Tibial artery (tissue), 4 donors: ENCODE measurements around the gene PPP1R16B.

Experiments used
- DNase-seq, 2 donors: peaks; one replicate each; pipeline ENCODE4 v3.0.0-alpha.2; 2019
- H3K27ac ChIP-seq, 2 donors: fragments of 200-600 bp; sonication (generic) in 1 of 2; 1 replicate in 1 of 2; 2 replicates in 1 of 2; pipeline ENCODE4 v1.5.1; 2018 to 2019; ENCODE audit warnings: mild to moderate bottlenecking in 1 of 2
- H3K27me3 ChIP-seq, 2 donors: fragments of 200-600 bp; sonication (generic) in 1 of 2; one replicate each; pipeline versions ENCODE4 v1.5.1 to v1.6.0; 2016 to 2019
- H3K36me3 ChIP-seq, 3 donors: fragments of 200-600 bp; sonication (generic) in 2 of 3; one replicate each; pipeline ENCODE4 v1.5.1; 2016 to 2019; ENCODE audit warnings: mild to moderate bottlenecking in 2 of 3
- H3K4me1 ChIP-seq, 4 donors: fragments of 200-600 bp; sonication (generic) in 2 of 4; 1 replicate in 3 of 4; 2 replicates in 1 of 4; pipeline ENCODE4 v1.5.1; 2016 to 2019
- H3K4me3 ChIP-seq, 2 donors: fragments of 200-600 bp; sonication (generic) in 1 of 2; 1 replicate in 1 of 2; 2 replicates in 1 of 2; pipeline ENCODE4 v1.5.1; 2018 to 2019; ENCODE audit warnings: mild to moderate bottlenecking in 2 of 2
- H3K9me3 ChIP-seq, 3 donors: fragments of 200-600 bp; sonication (generic) in 1 of 3; one replicate each; pipeline ENCODE4 v1.5.1; 2016 to 2019
- CTCF ChIP-seq, 2 experiments: fragments of 200-600 bp in 1 of 2; fragments of 450-650 bp in 1 of 2; IDR thresholded peaks; one replicate each; pipeline ENCODE4 v1.5.1; 2017 to 2019; ENCODE audit warnings: antibody characterized with exemption in 2 of 2, mild to moderate bottlenecking in 1 of 2, moderate library complexity in 1 of 2
- intact Hi-C: fragments of 100-400 bp; cut with DNase I; formaldehyde crosslinking; loops from one replicate; pipeline ENCODE4 v1.15.0; 2023; ENCODE audit warnings: low total_unique reads

The PPP1R16B gene

DNA sequence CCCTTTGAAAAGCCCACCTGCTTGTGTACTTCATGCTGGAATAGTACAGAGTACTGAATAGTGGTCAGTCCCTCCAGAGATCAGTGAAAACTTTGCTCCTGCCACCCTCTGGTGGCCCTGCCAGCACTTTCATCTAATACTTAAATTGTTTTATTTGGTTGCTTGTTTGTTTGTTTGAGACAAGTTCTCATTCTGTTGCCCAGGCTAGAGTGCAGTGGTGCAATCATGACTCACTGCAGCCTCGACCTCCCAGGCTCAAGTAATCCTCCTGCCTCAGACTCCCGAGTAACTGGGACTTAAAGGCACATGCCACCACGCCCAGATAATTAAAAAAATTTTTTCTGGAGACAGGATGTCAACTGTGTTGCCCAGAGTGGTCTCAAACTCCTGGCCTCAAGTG, 129.8 kb downstream of the PPP1R16B start:
- no peak for TF ChIP-seq CTCF (IDR thresholded peaks at IDR 0.05)
- H3K27me3 ChIP-seq, result no peaks in the 10 kb centered on the region
- no peaks in the 10 kb centered on the region for H3K9me3 ChIP-seq
- H3K27ac ChIP-seq, result no peak overlapping the region
- no peak for DNase-seq
- no peak overlapping the region for H3K4me3 ChIP-seq
- no peaks in the 10 kb centered on the region for H3K36me3 ChIP-seq
- H3K4me1 ChIP-seq, result no peaks in the 10 kb centered on the region
- intact Hi-C loops, result no loop called here

- TF ChIP-seq CTCF (IDR thresholded peaks at IDR 0.05), result no peak
- no peak for DNase-seq
- Histone ChIP-seq H3K4me1 (no peaks in the 10 kb centered on the region), H3K27ac (no peak overlapping the region), H3K36me3 (no peaks in the 10 kb centered on the region), H3K9me3 (no peaks in the 10 kb centered on the region), H3K27me3 (no peaks in the 10 kb centered on the region), H3K4me3 (no peak overlapping the region)
- intact Hi-C loops, result no loop called here
Measured at GRCh38 chr20:38935967-38936407, 130.5 kb downstream of the PPP1R16B start.

- no peak overlapping the region for H3K27ac ChIP-seq
- no peak for TF ChIP-seq CTCF (IDR thresholded peaks at IDR 0.05)
- no peaks in the 10 kb centered on the region for H3K27me3 ChIP-seq
- intact Hi-C loops, result no loop called here
- no peaks in the 10 kb centered on the region for H3K9me3 ChIP-seq
- DNase-seq, result no peak
- no peaks in the 10 kb centered on the region for H3K36me3 ChIP-seq
- H3K4me1 ChIP-seq, result no peaks in the 10 kb centered on the region
- no peak overlapping the region for H3K4me3 ChIP-seq
Measured at GRCh38 chr20:38937000-38937399, 131.5 kb downstream of the PPP1R16B start.

- Histone ChIP-seq H3K4me3 (no peak overlapping the region), H3K36me3 (no peaks in the 10 kb centered on the region), H3K4me1 (no peaks in the 10 kb centered on the region), H3K27ac (no peak overlapping the region), H3K27me3 (no peaks in the 10 kb centered on the region), H3K9me3 (no peaks in the 10 kb centered on the region)
- intact Hi-C loops, result no loop called here
- TF ChIP-seq CTCF (IDR thresholded peaks at IDR 0.05), result no peak
- DNase-seq, result no peak
Measured at GRCh38 chr20:38937978-38938473, 132.5 kb downstream of the PPP1R16B start.

GRCh38 chr20:38939686-38940085, 134.2 kb downstream of the PPP1R16B start:
- Histone ChIP-seq H3K4me1 (no peaks in the 10 kb centered on the region), H3K27me3 (no peaks in the 10 kb centered on the region), H3K27ac (no peak overlapping the region), H3K9me3 (no peaks in the 10 kb centered on the region), H3K36me3 (no peaks in the 10 kb centered on the region), H3K4me3 (no peak overlapping the region)
- TF ChIP-seq CTCF (IDR thresholded peaks at IDR 0.05), result no peak
- intact Hi-C loops, result no loop called here
- DNase-seq, result no peak

- H3K4me1 ChIP-seq, result no peaks in the 10 kb centered on the region
- no peak overlapping the region for H3K27ac ChIP-seq
- intact Hi-C loops, result no loop called here
- H3K9me3 ChIP-seq, result no peaks in the 10 kb centered on the region
- H3K27me3 ChIP-seq, result no peaks in the 10 kb centered on the region
- H3K4me3 ChIP-seq, result no peak overlapping the region
- DNase-seq, result no peak
- H3K36me3 ChIP-seq, result no peaks in the 10 kb centered on the region
- TF ChIP-seq CTCF (IDR thresholded peaks at IDR 0.05), result no peak
Measured at GRCh38 chr20:38940644-38941043, 135.1 kb downstream of the PPP1R16B start.
